IMR-90 (cell line): ENCODE measurements around the gene APBB1IP. TPM values are rescaled to one million over a fixed set of nuclear protein-coding genes. Genes with fewer than 3 reads are reported as not detected.
"Not testable (repeated sequence)": the region's sequence is repeated elsewhere in the genome, so short reads cannot be mapped to it uniquely, and the experiment has no call there.

Experiments used
- ATAC-seq: fragments of 200-7000 bp; cut with Tn5 transposase; 2 replicates; pipeline ENCODE4 v1.9.1; 2020; ENCODE audit warnings: low read depth, mild to moderate bottlenecking, moderate library complexity
- BruUV-seq: library from RNA; stranded (reverse); fragments of 400-500 nt; replicated peaks from 2 replicates; lab custom pipeline; 2021; lab: Mats Ljungman, UMichigan
- CTCF ChIA-PET: fragments of 300-600 bp; formaldehyde crosslinking; extraction: SDS; loops from one replicate; lab custom pipeline; 2021; ENCODE audit warnings: antibody characterized with exemption; lab: Yijun Ruan, JAX
- POLR2A ChIA-PET: fragments of 300-600 bp; sonication (Branson Sonifier 250); formaldehyde crosslinking; loops from one replicate; lab custom pipeline; 2022; ENCODE audit warnings: antibody characterized with exemption; ENCODE audit not compliant: unreplicated experiment; lab: Charles Lee
- DNase-seq: peaks from one replicate; pipeline ENCODE4 v3.0.0; 2013
- H2AFZ ChIP-seq: replicated peaks from 2 replicates; pipeline ENCODE3; 2013; ENCODE audit warnings: low read length, mild to moderate bottlenecking; ENCODE audit not compliant: poor library complexity
- H2AK5ac ChIP-seq: 2 replicates; pipeline ENCODE4 v1.6.1; 2013; ENCODE audit warnings: low read depth, low read length, inconsistent platforms
- H2AK9ac ChIP-seq: replicated peaks from 2 replicates; pipeline ENCODE3; 2013; ENCODE audit warnings: mild to moderate bottlenecking, low read depth, low read length, moderate library complexity; ENCODE audit not compliant: poor library complexity
- H2BK120ac ChIP-seq: 2 replicates; pipeline ENCODE4 v1.6.1; 2013; ENCODE audit warnings: low read depth, low read length, inconsistent platforms
- H2BK15ac ChIP-seq: 3 replicates; pipeline ENCODE4 v1.6.1; 2013; ENCODE audit warnings: low read depth, low read length, inconsistent platforms
- H2BK20ac ChIP-seq: 2 replicates; pipeline ENCODE4 v1.6.1; 2013; ENCODE audit warnings: low read depth, mild to moderate bottlenecking, inconsistent platforms, low read length, moderate library complexity
- H2BK5ac ChIP-seq: 2 replicates; pipeline ENCODE4 v1.6.1; 2013; ENCODE audit warnings: mild to moderate bottlenecking, low read depth, low read length, inconsistent platforms; ENCODE audit not compliant: poor library complexity, severe bottlenecking
- H3K14ac ChIP-seq: replicated peaks from 2 replicates; pipeline ENCODE4 v1.6.1; 2013; ENCODE audit warnings: low read depth, low read length, inconsistent platforms
- H3K18ac ChIP-seq: 2 replicates; pipeline ENCODE4 v1.6.1; 2013; ENCODE audit warnings: low read depth, low read length, control low read depth
- H3K23ac ChIP-seq: 2 replicates; pipeline ENCODE4 v1.6.1; 2013; ENCODE audit warnings: low read depth, low read length, inconsistent platforms
- H3K27ac ChIP-seq: 2 replicates; pipeline ENCODE4 v1.5.1; 2013; ENCODE audit warnings: mild to moderate bottlenecking, control low read depth, low read length; ENCODE audit not compliant: insufficient read depth
- H3K27me3 ChIP-seq: 2 replicates; pipeline ENCODE4 v1.6.1; 2013; ENCODE audit warnings: low read length; ENCODE audit not compliant: control insufficient read depth, insufficient read depth
- H3K36me3 ChIP-seq: 2 replicates; pipeline ENCODE4 v1.6.1; 2013; ENCODE audit warnings: low read length, mixed read lengths; ENCODE audit not compliant: control insufficient read depth, insufficient read depth
- H3K4ac ChIP-seq: 2 replicates; pipeline ENCODE4 v1.6.1; 2013; ENCODE audit warnings: low read depth, low read length, inconsistent platforms
- H3K4me1 ChIP-seq: 2 replicates; pipeline ENCODE4 v1.6.1; 2013; ENCODE audit warnings: low read length, mixed read lengths; ENCODE audit not compliant: control insufficient read depth, insufficient read depth
- H3K4me2 ChIP-seq: 2 replicates; pipeline ENCODE4 v1.6.1; 2013; ENCODE audit warnings: low read depth, mild to moderate bottlenecking, control low read depth, low read length, moderate library complexity
- H3K4me3 ChIP-seq: 2 replicates; pipeline ENCODE4 v1.5.1; 2013; ENCODE audit warnings: low read depth, mild to moderate bottlenecking, control low read depth, low read length, moderate library complexity; ENCODE audit not compliant: insufficient read depth
- H3K56ac ChIP-seq: 2 replicates; pipeline ENCODE4 v1.6.1; 2013; ENCODE audit warnings: low read length, inconsistent platforms; ENCODE audit not compliant: insufficient read depth; ENCODE audit errors: extremely low read depth
- H3K79me1 ChIP-seq, 2 experiments: 2 replicates each; pipeline ENCODE4 v1.6.1; 2013; ENCODE audit warnings: low read length in 2 of 2, inconsistent platforms in 1 of 2, low read depth in 1 of 2
- H3K9ac ChIP-seq: 2 replicates; pipeline ENCODE4 v1.6.1; 2013; ENCODE audit warnings: low read depth, low read length, control low read depth
- H3K9me1 ChIP-seq: 2 replicates; pipeline ENCODE4 v1.6.1; 2013; ENCODE audit warnings: low read length, inconsistent platforms; ENCODE audit not compliant: insufficient read depth
- H3K9me3 ChIP-seq: 2 replicates; pipeline ENCODE4 v1.6.1; 2013; ENCODE audit warnings: low read length; ENCODE audit not compliant: control insufficient read depth, insufficient read depth
- H4K20me1 ChIP-seq: 2 replicates; pipeline ENCODE4 v1.6.1; 2013; ENCODE audit warnings: low read length, inconsistent platforms; ENCODE audit not compliant: insufficient read depth
- H4K5ac ChIP-seq: 2 replicates; pipeline ENCODE4 v1.6.1; 2013; ENCODE audit warnings: mild to moderate bottlenecking, low read depth, low read length, control low read depth
- H4K8ac ChIP-seq, 2 experiments: 2 replicates each; pipeline ENCODE4 v1.6.1; 2013; ENCODE audit warnings: low read depth in 2 of 2, low read length in 2 of 2, control low read depth in 1 of 2, inconsistent platforms in 1 of 2
- H4K91ac ChIP-seq: 2 replicates; pipeline ENCODE4 v1.6.1; 2013; ENCODE audit warnings: low read depth, low read length, inconsistent platforms; ENCODE audit not compliant: insufficient read depth
- WGBS, 2 experiments: methylation state at CpG; one replicate each; pipeline versions ENCODE4 v1.1.5 to v1.1.7; 2013; ENCODE audit warnings: missing lambda C conversion rate in 2 of 2; ENCODE audit not compliant: insufficient read length in 1 of 2; ENCODE audit errors: extremely low coverage in 2 of 2; 5-methylcytosine and 5-hydroxymethylcytosine counted together
- dilution Hi-C: fragments of 300-500 bp; cut with HindIII; formaldehyde crosslinking; loops from one replicate; pipeline ENCODE4 v1.14.3; 2018; ENCODE audit warnings: low sequenced_read_pairs; ENCODE audit not compliant: unreplicated experiment
- in situ Hi-C: fragments of 300-500 bp; cut with MboI; formaldehyde crosslinking; loops from 3 replicates; pipeline ENCODE4 v1.14.3; 2019; ENCODE audit warnings: low sequenced_read_pairs, inconsistent platforms, mixed read lengths
- intact Hi-C: fragments of 100-400 bp; cut with micrococcal nuclease; formaldehyde crosslinking; loops from 2 replicates; pipeline ENCODE4 v1.10.0; 2022
- polyA plus RNA-seq, 3 experiments: library from polyadenylated mRNA; depleted of rRNA; stranded (reverse); fragments of >200 nt; gene quantifications; 2 replicates each; pipeline ENCODE4 v1.2.3, GENCODE V29; 2012; ENCODE audit warnings: low replicate concordance in 1 of 3
- total RNA-seq: library from RNA; depleted of rRNA; stranded (reverse); fragments of >200 nt; gene quantifications from 2 replicates; pipeline ENCODE4 v1.2.3, GENCODE V29; 2012

The APBB1IP gene
- total and polyA plus RNA-seq, 2 of the 4 experiments (the other 2 are of a cell fraction), result not detected

DNA sequence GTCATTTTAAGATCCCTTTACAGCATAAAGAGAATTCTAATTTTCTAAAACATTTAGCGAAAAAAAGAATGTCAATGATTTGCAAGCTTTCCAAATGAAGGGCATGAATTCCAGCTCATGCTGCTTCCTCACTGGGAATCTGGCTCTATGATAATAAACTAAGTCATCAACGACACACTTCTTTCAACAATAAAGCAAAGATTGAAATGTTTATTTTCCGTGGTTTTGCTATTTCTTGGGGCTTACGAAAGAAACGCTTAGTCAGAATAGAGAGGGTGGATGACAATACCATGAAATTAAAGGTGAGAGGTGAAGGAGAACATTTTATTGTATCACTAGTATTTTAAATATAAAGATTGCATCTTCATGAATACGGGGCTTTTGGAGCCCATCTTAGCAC, 140.2 kb downstream of the APBB1IP start:
- intact Hi-C loops, H3K9me3 ChIP-seq, POLR2A ChIA-PET, H3K4me2 ChIP-seq, H2BK5ac ChIP-seq, H2BK120ac ChIP-seq, H3K9ac ChIP-seq, DNase-seq, CTCF ChIA-PET, H3K4ac ChIP-seq, H3K27ac ChIP-seq, H4K20me1 ChIP-seq, H3K14ac ChIP-seq, in situ Hi-C loops, H3K9me1 ChIP-seq, H4K8ac ChIP-seq, H3K23ac ChIP-seq, BruUV-seq, H3K27me3 ChIP-seq, H3K4me3 ChIP-seq, H2AK9ac ChIP-seq, H3K79me1 ChIP-seq, H3K36me3 ChIP-seq, dilution Hi-C loops, H2BK20ac ChIP-seq, H4K91ac ChIP-seq, H4K5ac ChIP-seq, H2AFZ ChIP-seq, H2BK15ac ChIP-seq, H3K56ac ChIP-seq, H3K4me1 ChIP-seq, H3K18ac ChIP-seq, H2AK5ac ChIP-seq, ATAC-seq: not testable (repeated sequence)
- WGBS, 2 experiments, result 100% methylated on average over 1 of the region's 6 CpGs; no CpG with 5 or more reads in 1 of the 2 experiments
